Body of pancreas (tissue), 4 donors: ENCODE data around the gene HNRNPL. TPM values are rescaled to one million over a fixed set of nuclear protein-coding genes. Genes with fewer than 3 reads are reported as not detected.
A peak's percentile ranks its signal among the peaks of the same experiment; 100 is the strongest.

Experiments used
- ATAC-seq: fragments of 150-250 bp; one replicate; pipeline ENCODE4 v1.9.1; 2016
- DNase-seq, 4 donors: peaks; one replicate each; pipeline ENCODE4 v3.0.0-alpha.2; 2019
- H3K27ac ChIP-seq, 4 donors: fragments of 200-600 bp; sonication (generic); 1 replicate in 3 of 4; 2 replicates in 1 of 4; pipeline versions ENCODE4 v1.5.1 to v1.6.1; 2016 to 2019; ENCODE audit warnings: mild to moderate bottlenecking in 1 of 4, mixed read lengths in 1 of 4, moderate library complexity in 1 of 4
- H3K27me3 ChIP-seq, 2 donors: fragments of 200-600 bp; sonication (generic); one replicate each; pipeline ENCODE4 v1.6.0; 2016; ENCODE audit warnings: mild to moderate bottlenecking in 1 of 2
- H3K36me3 ChIP-seq, 2 donors: fragments of 200-600 bp; sonication (generic); replicated peaks in 1 of 2; 2 replicates each; pipeline ENCODE4 v1.5.1; 2016; ENCODE audit warnings: low read depth in 2 of 2; ENCODE audit not compliant: insufficient read depth in 1 of 2
- H3K4me1 ChIP-seq: fragments of 200-600 bp; sonication (generic); one replicate; pipeline ENCODE4 v1.6.0; 2016
- H3K4me3 ChIP-seq, 2 donors: fragments of 200-600 bp; sonication (generic); 1 replicate in 1 of 2; 2 replicates in 1 of 2; pipeline ENCODE4 v1.5.1; 2016 to 2019
- H3K9me3 ChIP-seq, 3 donors: fragments of 200-600 bp; sonication (generic); 1 replicate in 2 of 3; 2 replicates in 1 of 3; pipeline ENCODE4 v1.5.1; 2016
- CTCF ChIP-seq, 7 experiments: fragments of 450-650 bp in 4 of 7; fragments of 200-600 bp in 3 of 7; sonication (generic) in 3 of 7; IDR thresholded peaks; one replicate each; pipeline ENCODE4 v1.5.1; 2016 to 2019; ENCODE audit warnings: antibody characterized with exemption in 7 of 7
- POLR2A ChIP-seq, 3 donors: fragments of 450-650 bp; IDR thresholded peaks; one replicate each; pipeline ENCODE4 v1.6.1; 2016; ENCODE audit warnings: antibody characterized with exemption in 3 of 3, mild to moderate bottlenecking in 2 of 3
- WGBS, 2 donors: methylation state at CpG; one replicate each; pipeline ENCODE4 v1.1.5; 2017; 5-methylcytosine and 5-hydroxymethylcytosine counted together
- intact Hi-C: fragments of 100-400 bp; cut with DNase I; formaldehyde crosslinking; loops from one replicate; pipeline ENCODE4 v1.15.1; 2023
- total RNA-seq, 2 donors: library from RNA; depleted of rRNA; stranded (reverse); fragments of >200 nt; gene quantifications; one replicate each; pipeline ENCODE4 v1.1.0, GENCODE V29; 2016

HNRNPL gene
- total RNA-seq, 2 donors from 2014 or later, result 80.4 to 139 TPM

GRCh38 chr19:38841787-38842438 is 7.9 kb downstream of the HNRNPL start:
- no peak for ATAC-seq
- no peaks in the 10 kb centered on the region for H3K9me3 ChIP-seq
- 77 to 90% methylated on average over 19 of the region's 19 CpGs for WGBS, 2 donors
- DNase-seq, result peak in 1 of 4 donors; percentile 55
- H3K4me1 ChIP-seq, result peaks cover 73% of the 10 kb centered on the region
- H3K4me3 ChIP-seq, result no peak overlapping the region
- TF ChIP-seq CTCF (IDR thresholded peaks at IDR 0.05) (no peak), POLR2A (IDR thresholded peaks at IDR 0.05) (no peak)
- intact Hi-C loops, result no loop called here
- H3K27ac ChIP-seq, result peak overlapping the region in 3 of 4 donors; percentile 33 to 60 (median 52)
- no peaks in the 10 kb centered on the region for H3K27me3 ChIP-seq
- H3K36me3 ChIP-seq, result peaks cover 28 to 76% of the 10 kb centered on the region in 2 donors

- Histone ChIP-seq H3K4me3 (no peak overlapping the region), H3K36me3 (peaks cover 26 to 77% of the 10 kb centered on the region in 2 donors), H3K9me3 (no peaks in the 10 kb centered on the region), H3K27me3 (no peaks in the 10 kb centered on the region), H3K4me1 (peaks cover 76% of the 10 kb centered on the region), H3K27ac (peak overlapping the region; percentile 33 to 60 (median 51))
- TF ChIP-seq CTCF (IDR thresholded peaks at IDR 0.05), result no peak
- no peak for TF ChIP-seq POLR2A (IDR thresholded peaks at IDR 0.05)
- no peak for DNase-seq
- intact Hi-C loops, result no loop called here
- no peak for ATAC-seq
- WGBS, 2 donors, result 67 to 78% methylated on average over 12 of the region's 12 CpGs
These were observed 8.5 kb downstream of the HNRNPL start for GRCh38 chr19:38841180-38841766.

- H3K9me3 ChIP-seq, result no peaks in the 10 kb centered on the region
- H3K4me1 ChIP-seq, result peaks cover 78% of the 10 kb centered on the region
- no peak overlapping the region for H3K4me3 ChIP-seq
- no peaks in the 10 kb centered on the region for H3K27me3 ChIP-seq
- intact Hi-C loops, result no loop called here
- DNase-seq (peak in 3 of 4 donors; percentile 64 to 77 (median 67)), ATAC-seq (peak; percentile 43)
- peaks cover 24 to 72% of the 10 kb centered on the region in 2 donors for H3K36me3 ChIP-seq
- TF ChIP-seq CTCF (IDR thresholded peaks at IDR 0.05) (no peak), POLR2A (IDR thresholded peaks at IDR 0.05) (no peak)
- H3K27ac ChIP-seq, result peak overlapping the region; percentile 33 to 60 (median 51)
- 22 to 40% methylated on average over 1 to 5 of the region's 5 CpGs for WGBS, 2 donors
These were observed 9.2 kb downstream of the HNRNPL start for GRCh38 chr19:38840583-38840968.

GRCh38 chr19:38839816-38840582 is 9.8 kb downstream of the HNRNPL start:
- Histone ChIP-seq H3K27ac (peak overlapping the region; percentile 33 to 60 (median 51)), H3K4me1 (peaks cover 83% of the 10 kb centered on the region), H3K4me3 (no peak overlapping the region), H3K27me3 (no peaks in the 10 kb centered on the region), H3K36me3 (peaks cover 24 to 67% of the 10 kb centered on the region in 2 donors), H3K9me3 (no peaks in the 10 kb centered on the region)
- DNase-seq, result peak in 2 of 4 donors; percentile 24 to 43
- 65 to 71% methylated on average over 23 to 26 of the region's 28 CpGs for WGBS, 2 donors
- ATAC-seq, result no peak
- TF ChIP-seq CTCF (IDR thresholded peaks at IDR 0.05) (no peak), POLR2A (IDR thresholded peaks at IDR 0.05) (no peak)
- intact Hi-C loops, result no loop called here
